Peyer's patch (tissue), 4 donors: ENCODE data around the gene EEF1AKMT3.

Source experiments
- CTCF ChIP-seq, 6 experiments: fragments of 450-650 bp in 4 of 6; fragments of 200-600 bp in 2 of 6; sonication (generic) in 1 of 6; IDR thresholded peaks; one replicate each; pipeline ENCODE4 v1.5.1; 2017 to 2019; ENCODE audit warnings: antibody characterized with exemption in 6 of 6, mild to moderate bottlenecking in 3 of 6, moderate library complexity in 1 of 6
- POLR2A ChIP-seq, 2 donors: fragments of 450-650 bp; IDR thresholded peaks; one replicate each; pipeline ENCODE4 v1.5.1; 2017; ENCODE audit warnings: antibody characterized with exemption in 2 of 2, mild to moderate bottlenecking in 2 of 2, moderate library complexity in 2 of 2

- TF ChIP-seq CTCF (IDR thresholded peaks at IDR 0.05) (no peak), POLR2A (IDR thresholded peaks at IDR 0.05) (no peak)
Observed at GRCh38 chr12:57757771-57758170, 14.6 kb upstream of the EEF1AKMT3 start.
